Testis (tissue), 3 donors: Measurements from ENCODE around the gene GPR50. TPM values are rescaled to one million over a fixed set of nuclear protein-coding genes. Genes with fewer than 3 reads are reported as not detected.

Experiments used
- microRNA-seq, 2 donors: library from miRNA; unstranded; fragments of <30 nt; microRNA quantifications; one replicate each; pipeline ENCODE4, GENCODE V29; 2016; ENCODE audit warnings: borderline number of aligned reads in 2 of 2, borderline replicate concordance in 1 of 2
- polyA plus RNA-seq: library from polyadenylated mRNA; stranded (reverse); fragments of 350-450 nt; fragmentation: Illumina TruSeq; extraction: RNeasy Lipid Tissue Mini Kit (QIAGEN cat#74804); gene quantifications from one replicate; pipeline ENCODE4 v1.2.3, GENCODE V29; 2014; ENCODE audit warnings: low read depth, low replicate concordance; ENCODE audit not compliant: insufficient read depth
- small RNA-seq, 2 donors: library from RNA; depleted of rRNA; stranded (forward); fragments of <200 nt; gene quantifications; one replicate each; pipeline ENCODE3, GENCODE V24; 2016
- total RNA-seq, 2 donors: library from RNA; depleted of rRNA; stranded (reverse); fragments of >200 nt; gene quantifications; one replicate each; pipeline ENCODE4 v1.2.3, GENCODE V29; 2016

GPR50 gene
- total and polyA plus RNA-seq, 3 donors from 2014 or later, result 0.24 TPM; not detected in 2

Small RNA genes lying within 50 kb of the gene (microRNA-seq; reads per million reads assigned to microRNA genes)
- gene MIR4330, result 0 reads per million in 2 donors

Small RNA genes lying within 50 kb of the gene (small RNA-seq; reads per million reads assigned to genes)
- 0 reads per million in 2 donors for gene MIR4330

Other genes with a start within 250 kb of the GPR50 start
- gene HMGB3, start 193.2 kb upstream of the GPR50 start, total RNA-seq, result 10 to 100 TPM; 10.0 to 19.7 TPM
- 37.1 TPM for gene HMGB3, start 193.2 kb upstream of the GPR50 start, polyA plus RNA-seq
- gene VMA21, start 220.6 kb downstream of the GPR50 start, total RNA-seq, result 10 to 100 TPM; 31.9 to 33.0 TPM
- gene VMA21, start 220.6 kb downstream of the GPR50 start, polyA plus RNA-seq, result 16.2 TPM